Activated gamma-delta T cell treated with anti-CD3 and anti-CD28 coated beads, Interleukin-2, amount 50 U/mL, for 16 hours (primary cell): ENCODE results near the gene APOD.
"Not testable (repeated sequence)": the region's sequence is repeated elsewhere in the genome, so short reads cannot be mapped to it uniquely, and the experiment has no call there.

Source experiments
- DNase-seq: peaks from one replicate; pipeline ENCODE4 v3.0.0-alpha.2; 2020; ENCODE audit warnings: low read depth

Gene APOD

DNA sequence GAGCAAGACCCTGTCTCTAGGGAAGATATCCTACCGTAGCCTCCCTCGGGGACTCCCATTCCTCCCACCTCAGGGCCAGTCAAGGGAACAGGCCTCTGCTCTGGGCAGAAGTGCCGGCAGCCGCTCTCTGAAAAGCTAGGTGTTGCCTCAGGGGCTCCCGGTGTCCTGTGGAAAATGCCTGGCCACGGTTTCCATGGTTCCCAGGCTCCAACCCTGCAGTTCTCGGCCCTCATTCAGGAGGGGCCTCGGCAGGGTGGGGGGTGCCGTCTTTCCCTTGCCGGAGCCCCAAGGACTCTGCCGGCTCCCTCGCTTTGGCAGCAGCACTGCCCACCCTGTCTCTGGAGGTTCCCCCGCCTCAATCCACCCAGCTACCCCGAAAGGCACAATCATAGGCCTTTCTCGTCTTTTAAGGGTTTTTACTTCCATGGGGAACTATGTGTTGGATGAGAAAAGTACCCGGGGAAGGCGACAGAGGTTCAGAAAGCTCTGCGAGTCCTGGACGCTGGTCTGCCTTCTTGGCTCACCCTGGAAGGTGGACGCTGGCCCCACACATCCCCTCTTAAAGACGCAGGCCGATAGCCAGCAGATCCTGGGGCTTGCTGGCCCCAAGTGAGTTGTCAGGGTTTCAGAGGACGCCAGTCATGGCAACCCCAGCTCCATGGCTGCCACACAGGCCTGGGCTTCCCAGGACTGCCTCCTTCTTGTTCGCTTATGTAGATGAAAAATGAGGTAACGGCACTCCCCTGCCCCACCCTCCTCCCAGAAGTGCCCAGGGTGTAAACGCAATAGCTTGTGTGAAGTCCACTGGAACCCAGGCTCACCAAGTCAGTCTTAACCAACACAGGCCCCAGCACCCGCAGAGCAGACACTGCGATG, 34.3 kb upstream of the APOD start:
- not testable (repeated sequence) for DNase-seq

DNA sequence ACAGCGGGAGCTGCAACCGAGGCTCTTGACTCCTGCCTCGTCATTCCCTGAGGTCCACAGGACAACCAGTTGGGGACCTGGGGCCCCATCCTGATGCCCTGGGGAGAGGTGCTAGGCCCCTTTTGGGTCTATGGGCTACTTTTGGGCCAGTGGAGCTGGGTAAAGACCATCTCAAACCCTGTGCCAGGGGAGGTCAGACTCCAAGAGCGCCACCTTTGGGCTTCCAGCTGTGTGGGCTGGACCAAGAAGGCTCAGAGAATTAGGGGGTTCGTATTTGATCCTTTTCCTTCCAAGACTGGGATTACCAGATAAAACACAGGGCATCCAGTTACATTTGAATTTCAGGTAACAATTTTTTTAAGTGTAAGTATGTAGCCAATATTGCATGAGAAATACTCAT, 33.4 kb upstream of the APOD start:
- DNase-seq, result not testable (repeated sequence)

DNA sequence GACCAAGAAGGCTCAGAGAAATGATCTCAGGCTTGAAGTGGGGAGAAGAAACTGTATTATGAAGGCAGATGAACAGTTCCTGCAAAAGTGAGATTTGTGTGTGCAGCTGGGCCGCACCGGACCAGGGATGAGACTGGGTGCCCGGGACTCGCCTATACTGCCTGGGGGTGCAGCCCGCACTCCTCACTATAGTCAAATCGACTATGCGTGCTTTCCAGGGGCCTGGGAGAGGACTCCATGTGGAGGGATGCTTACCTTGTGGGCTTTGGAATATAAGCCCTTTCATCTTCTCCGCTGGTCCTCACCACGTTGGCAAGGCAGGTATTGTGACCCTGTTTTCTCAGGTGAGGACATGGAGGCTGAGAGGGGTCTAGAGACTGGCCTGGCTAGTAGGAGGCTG, 32.9 kb upstream of the APOD start:
- no peak for DNase-seq

DNA sequence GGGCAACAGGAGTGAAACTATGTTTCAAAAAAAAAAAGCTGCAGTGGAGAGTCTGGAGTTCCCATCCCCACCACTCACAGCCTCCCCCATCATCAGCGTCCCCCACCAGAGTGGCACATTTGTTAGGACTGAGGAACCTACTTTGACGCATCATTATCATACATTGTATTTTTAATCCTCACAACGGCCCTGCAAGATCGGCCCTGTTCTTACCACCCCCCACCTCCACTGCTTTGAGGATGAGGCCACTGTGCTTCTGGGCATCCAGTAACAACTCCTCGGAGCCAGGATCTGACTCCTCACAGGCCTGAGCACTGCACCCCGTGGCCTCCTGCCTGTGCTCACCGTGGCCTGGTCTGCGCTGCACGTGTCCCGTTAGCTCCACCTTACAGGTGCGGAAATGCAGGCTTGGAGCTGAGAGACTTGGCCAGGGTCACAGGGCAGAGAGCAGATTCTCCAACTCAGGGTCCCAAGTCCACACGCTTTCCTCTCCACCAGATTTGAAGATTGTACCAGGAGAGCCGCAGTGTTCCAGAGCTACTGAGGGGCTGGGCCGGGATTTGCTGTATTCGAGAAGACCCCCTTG, 32.3 kb upstream of the APOD start:
- not testable (repeated sequence) for DNase-seq

DNA sequence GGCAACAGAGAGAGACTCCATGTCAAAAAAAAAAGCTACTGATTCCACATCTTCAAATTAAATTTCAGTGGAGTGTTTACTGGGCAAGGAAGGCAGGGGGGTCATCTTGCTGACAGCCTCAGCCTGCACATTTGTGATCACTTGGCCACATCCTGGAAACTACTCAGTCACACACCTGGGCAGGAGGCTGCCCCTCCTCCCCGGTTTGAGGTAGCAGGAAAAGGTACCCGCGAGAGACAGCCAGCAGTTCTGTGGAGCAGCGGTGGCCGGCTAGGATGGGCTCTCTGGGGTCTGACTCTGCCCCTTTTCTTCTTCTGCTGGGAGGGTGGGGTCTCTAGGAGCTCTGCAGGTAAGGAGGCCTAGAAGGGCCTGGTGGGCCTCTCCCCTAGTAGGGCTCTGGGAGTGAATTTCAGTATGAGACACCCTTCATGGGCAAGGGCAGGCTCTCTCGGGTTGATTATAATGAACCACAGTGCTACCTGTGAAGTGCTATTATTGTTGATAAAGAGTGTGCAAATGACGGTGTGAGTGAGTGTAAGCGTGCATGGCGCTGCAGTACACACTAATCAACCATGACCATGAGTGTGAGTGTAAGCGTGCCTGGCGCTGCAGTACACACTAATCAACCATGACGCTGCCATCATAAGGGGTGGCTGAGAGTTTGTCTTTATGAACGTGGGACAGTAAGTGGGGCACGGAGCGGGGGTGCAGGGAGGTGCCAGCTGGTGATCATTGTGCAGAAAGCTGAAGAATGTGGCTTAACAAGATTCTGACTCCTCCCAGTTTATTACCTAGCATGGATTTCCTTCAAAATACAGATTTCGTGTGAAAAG, 31.1 kb upstream of the APOD start:
- DNase-seq, result not testable (repeated sequence)

DNA sequence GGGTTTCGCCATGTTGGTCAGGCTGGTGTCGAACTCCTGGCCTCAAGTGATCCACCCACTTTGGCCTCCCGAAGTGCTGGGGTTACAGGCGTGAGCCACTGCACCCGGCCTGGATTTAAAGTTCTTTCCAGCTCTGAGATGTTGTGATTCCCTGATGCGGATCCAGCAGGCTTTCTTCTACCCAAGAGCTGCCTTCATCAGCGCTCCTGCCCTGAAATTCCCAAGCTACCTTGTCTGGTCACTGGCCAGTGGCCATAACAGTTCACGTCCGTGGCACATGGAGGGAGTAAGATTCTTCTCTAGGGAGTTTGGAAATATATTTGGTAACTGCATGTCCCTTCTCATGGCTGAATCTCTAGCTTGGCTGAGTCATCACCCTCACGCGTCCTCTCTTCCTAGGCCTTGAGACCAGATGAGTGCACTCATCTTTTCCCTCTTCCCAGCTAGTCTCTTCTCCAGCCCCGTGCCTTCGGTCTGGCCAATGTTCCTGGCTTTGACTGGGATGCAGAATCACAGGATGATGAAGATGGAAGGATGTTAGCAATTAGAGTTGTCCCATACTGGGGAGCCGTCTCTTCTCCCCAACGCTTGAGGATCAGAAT, 29.8 kb upstream of the APOD start:
- DNase-seq, result no peak

DNA sequence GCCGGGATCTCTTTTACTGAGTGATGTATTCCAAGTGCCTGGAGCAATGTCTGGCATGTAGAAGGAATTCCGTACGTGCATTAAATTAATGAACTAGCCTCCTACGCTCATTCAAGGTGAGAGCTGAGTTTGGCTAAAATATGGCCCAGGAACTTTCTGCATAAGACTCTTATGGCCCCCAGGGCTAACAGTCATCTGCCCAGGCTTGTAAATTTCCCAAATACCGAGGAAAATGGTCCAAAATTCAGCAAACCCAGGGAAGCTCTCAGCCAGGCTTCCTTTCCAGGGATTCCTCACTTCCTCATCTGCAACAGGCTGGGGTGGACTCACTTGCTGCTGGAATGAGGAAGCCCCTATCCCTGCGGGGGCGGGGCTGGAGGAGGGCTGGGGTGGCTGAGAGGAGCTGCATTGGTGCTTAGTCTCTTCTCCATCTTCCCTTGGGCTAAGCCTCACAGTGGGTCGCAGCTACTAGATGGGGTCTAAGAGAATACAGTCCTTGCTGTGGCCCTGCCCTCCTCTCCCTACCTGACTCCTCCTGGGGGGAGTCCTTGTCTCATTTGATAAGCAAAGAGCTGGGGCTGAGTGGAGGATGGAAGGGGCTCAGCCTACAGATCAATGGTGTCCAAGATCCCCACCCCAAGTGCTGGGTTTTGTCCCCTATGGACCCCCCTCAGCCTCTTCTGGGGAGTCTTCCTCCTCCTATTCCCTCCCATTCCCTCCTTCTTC, 28.5 kb upstream of the APOD start:
- no peak for DNase-seq

DNA sequence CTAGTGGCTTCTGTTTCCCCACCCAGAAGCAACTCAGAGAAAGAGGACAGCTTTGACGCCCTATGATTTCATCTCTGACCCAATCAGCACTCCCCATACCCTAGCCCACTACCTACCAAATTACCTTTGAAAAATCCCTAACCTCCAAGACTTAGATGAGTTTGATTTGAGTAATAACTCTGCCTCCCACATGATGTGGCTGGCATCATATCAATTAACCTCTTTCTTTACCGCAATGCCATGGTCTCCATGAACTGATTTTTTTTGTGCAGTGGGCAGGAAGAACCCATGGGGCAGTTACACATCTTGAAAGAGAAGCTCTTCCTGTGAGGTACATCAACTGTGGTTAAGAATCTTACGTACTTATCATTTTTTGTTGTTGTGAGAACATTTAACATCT, 25.5 kb upstream of the APOD start:
- DNase-seq, result no peak

DNA sequence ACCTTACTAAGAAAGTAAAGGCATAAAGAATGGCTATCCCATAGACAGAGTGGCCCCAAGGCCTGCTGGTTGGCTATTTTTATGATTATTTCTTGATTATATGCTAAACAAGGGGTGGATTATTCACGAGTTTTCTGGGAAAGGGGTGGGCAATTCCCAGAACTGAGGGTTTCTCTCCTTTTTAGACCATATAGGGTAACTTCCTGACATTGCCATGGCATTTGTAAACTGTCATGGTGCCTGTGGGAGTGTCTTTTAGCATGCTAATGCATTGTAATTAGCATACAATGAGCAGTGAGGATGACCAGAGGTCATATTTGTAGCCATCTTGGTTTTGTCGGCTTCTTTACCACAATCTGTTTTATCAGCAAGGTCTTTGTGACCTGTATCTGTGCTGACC, 18.0 kb upstream of the APOD start:
- not testable (repeated sequence) for DNase-seq

DNA sequence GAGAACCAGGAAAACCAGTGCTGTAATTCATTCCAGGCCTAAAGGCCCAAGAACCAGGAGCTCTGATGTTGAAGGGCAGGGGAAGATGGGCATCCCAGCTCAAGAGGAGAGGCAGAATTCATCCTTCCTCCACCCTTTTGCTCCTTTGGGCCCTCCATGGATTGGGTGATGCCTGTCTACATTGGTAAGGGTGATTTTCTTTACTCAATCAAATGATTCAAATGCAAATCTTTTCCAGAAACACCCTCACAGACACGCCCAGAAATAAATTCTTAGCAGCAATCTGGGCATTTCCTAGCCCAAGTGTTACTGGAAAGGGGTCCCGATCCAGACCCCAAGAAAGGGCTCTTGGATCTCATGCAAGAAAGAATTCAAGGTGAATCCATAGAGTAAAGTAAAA, 17.6 kb upstream of the APOD start:
- no peak for DNase-seq

DNA sequence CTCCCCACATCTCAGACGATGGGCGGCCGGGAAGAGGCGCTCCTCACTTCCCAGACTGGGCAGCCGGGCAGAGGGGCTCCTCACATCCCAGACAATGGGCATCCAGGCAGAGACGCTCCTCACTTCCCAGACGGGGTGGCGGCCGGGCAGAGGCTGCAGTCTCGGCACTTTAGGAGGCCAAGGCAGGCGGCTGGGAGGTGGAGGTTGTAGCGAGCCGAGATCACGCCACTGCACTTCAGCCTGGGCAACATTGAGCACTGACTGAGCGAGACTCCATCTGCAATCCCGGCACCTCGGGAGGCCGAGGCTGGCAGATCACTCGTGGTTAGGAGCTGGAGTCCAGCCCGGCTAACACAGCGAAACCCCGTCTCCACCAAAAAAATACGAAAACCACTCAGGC, 16.2 kb upstream of the APOD start:
- not testable (repeated sequence) for DNase-seq

DNA sequence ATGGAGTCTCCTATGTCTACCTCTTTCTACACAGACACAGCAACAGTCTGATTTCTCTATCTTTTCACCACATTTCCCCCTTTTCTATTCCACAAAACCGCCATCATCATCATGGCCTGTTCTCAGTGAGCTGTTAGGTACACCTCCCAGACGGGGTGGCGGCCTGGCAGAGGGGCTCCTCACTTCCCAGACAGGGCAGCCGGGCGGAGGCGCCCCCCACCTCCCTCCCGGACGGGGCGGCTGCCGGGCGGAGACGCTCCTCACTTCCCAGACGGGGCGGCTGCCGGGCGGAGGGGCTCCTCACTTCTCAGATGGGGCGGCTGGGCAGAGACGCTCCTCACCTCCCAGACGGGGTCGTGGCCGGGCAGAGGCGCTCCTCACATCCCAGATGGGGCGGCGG, 15.8 kb upstream of the APOD start:
- DNase-seq, result not testable (repeated sequence)

DNA sequence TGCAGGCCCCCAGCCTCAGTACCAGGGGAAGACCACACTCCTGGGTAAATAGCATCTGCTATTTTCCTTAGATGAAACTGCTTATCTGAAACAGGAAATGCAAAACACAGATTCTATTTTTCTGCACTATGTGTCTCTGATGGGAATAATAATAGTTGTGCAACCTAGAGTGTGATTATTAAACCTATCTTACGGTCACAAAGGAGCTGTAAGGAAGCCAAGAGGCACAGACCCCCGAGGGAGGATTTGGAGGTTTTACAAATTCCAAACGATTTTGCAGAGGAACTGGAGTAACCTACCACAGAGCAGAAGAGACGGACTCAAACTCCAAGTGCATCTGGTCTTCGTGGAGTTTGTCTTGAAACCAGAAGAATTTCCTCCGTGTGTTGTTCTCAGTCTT, 14.1 kb upstream of the APOD start:
- DNase-seq, result no peak

DNA sequence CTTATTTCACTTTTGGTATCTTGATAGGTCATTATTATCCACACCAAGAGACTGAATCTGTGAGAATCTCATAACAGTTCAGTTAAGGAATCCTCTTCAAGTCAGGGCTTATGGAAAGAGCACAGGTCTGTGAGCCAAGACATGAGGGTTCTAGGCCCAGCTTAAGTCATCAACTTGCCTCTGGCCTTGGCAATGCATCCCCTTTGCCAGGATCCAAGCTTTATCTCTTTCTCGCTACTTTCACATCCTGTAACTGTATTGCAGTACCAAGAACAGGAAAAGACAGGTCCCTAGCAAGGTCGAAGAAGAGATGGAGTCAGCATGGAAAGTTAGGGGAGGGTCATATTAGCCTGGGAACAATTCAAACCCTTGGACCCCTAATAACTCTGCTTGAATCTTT, 13.5 kb upstream of the APOD start:
- DNase-seq, result no peak

DNA sequence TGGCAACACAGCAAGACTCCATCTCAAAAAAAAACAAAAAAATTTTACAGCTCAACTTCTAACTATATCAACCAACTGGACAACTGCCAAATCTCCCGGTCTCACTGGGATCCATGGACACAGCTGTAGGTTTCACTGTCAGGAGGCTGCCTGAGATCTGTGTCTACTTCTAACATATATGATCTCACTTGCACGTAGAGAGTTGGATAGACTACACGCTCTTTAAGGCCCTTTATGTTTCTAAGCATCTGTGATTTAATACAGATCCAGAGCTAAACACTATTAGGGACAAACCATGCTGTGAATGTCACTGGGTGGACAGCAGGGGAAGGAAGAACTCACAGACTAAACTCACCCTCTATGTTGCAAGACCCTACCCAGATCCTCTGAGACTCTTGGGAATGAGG, 13.0 kb upstream of the APOD start:
- no peak for DNase-seq

DNA sequence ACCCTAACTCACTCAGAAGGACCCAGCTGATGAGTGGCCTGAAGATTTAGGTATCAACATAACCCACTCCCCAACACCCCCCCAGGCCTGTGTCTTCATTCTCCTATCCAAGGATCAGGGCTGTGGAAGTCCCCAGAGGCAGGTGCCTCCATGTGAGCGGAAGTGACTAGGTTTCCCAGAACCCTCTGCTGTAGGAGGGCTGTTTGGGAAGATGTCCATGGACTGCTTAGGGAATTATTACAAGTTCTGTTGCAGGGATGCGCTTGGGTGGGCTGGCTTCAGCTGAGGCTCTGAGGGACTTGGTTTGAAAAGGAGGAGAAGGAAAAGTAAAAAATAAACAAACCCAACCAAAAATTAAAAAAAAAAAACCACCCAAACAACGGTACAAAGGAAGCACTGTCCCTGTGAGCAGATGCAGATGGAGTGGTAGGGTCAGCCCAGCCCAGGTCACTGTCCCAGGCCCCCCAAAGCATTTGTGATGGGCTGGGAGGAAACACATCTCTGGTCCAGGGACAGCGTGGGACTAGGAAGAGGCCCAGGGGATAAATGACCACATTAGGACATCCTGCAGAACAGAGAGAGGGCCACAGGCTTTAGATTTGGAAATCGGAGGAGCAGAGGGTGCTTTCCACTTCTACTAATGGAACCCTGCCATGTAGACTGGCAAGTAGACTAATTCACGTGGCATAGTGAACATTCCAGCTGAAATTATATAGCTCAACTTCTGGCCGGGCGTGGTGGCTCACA, 12.2 kb upstream of the APOD start:
- DNase-seq, result no peak

DNA sequence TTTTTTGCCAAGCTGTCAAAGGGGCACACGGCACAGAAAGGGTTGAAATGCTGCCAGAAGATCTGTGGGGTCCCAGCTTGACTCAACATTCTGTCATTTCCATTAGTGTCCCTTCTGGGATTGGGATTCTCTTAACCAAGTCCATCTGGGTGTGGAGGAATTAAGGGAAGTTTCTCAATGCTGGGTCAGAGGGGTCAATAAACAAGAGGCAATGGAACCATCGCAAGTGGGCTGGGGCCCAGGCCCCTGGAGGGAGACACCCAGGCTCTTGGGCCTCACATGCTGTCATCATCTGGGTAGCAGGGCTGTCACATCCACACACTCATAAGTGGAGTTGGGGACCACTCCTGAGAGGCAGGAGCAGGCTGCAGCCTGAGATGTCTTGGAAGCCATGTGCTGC, 8.1 kb upstream of the APOD start:
- DNase-seq, result no peak

DNA sequence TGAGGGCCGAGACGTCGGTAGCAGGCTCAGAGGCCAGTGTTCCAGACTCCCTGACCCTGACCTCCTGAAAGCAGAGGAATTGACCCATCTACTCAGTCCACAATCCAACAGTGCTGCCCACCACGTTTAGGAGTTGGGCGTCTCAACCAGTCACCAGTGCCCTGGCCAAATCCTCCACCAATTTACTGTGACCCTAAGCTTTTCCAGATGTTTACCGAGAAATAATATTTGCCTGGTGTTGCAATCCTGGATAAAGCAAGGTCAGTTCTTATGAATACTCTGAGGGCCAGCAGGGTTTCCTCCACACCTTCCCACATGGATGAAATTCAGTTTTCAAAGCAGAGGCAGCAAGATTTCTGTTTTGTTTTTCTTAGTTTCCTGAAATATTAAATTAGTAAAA, 7.5 kb upstream of the APOD start:
- no peak for DNase-seq

DNA sequence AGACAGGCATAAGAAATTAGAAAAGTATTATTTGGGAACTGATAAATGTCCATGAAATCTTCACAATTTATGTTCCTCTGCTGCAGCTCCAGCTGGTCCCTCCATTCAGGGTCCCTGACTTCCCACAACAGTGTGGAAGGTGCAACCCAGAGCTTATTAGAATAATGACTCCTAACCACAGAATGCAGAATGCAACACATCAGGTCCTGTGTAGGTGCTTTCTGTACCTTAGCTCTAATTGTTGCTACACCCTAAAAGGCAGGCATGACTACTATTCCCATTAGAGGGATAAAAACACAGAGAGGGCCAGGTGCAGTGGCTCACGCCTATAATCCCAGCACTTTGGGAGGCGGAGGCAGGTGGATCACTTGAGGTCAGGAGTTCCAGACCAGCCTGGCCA, 6.6 kb upstream of the APOD start:
- not testable (repeated sequence) for DNase-seq

DNA sequence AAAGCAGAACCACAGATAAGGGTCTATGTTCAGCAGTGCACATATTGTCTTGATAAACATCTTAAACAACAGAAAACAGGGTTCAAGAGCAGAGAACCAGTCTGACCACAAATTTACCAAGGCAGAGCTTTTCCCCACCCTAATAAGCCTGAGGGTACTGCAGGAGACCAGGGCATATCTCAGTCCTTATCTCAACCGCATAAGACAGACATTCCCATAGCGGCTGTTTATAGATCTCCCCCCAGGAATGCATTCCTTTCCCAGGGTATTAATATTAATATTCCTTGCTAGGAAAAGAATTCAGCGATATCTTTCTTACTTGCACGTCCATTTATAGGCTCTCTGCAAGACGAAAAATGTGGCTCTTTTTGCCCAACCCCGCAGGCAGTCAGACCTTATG, 6.1 kb upstream of the APOD start:
- DNase-seq, result not testable (repeated sequence)

DNA sequence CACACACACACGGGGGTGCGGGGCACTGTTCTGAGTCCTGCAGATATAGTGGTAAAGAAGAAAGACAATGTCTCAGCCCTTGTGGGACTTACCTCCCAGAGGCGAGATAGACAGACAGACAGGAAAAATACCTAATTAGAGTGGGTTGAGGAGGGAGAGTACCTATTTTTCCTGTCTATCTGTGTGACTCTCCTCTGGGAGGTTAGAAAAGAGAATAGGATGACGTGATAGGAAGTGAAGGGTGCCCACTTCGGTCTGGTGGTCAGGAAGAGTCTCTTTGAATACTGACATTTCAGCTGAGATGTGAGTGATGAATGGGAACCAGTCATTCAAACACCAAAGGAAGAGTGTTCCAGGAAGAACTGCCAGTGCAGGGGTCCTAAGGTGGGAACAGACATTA, 4.1 kb upstream of the APOD start:
- no peak for DNase-seq
